ENCODE measurements around the gene RNU1-3.
"Not testable (repeated sequence)": the region's sequence is repeated elsewhere in the genome, so short reads cannot be mapped to it uniquely, and the experiment has no call there.

- TF ChIP-seq CTCF, POLR2A (IDR thresholded peaks at IDR 0.05): not testable (repeated sequence)
Measured at GRCh38 chr1:16712582-16712981, 45.8 kb upstream of the RNU1-3 start.

Data from uterus (tissue), 2 donors.